ENCODE data around the gene MAPK8IP2. TPM values are rescaled to one million over a fixed set of nuclear protein-coding genes. Genes with fewer than 3 reads are reported as not detected.

MAPK8IP2 gene
- polyA plus RNA-seq, 1 of the 3 experiments (the other 2 are of a cell fraction): 2.7 TPM

DNA sequence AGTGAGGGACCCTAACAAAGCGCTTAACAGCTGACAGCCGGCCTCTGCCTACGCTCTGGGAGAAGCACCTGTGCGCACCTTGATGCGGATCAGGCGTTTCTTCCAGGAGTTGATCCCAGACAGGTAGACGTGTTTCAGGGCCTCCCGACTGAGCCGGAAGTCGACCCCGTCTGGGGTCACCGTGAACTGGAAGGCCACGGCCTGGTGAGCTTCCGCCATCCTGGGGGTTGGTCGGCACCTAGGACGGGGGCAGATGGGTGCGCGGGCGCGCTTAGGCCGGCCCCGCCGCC is 23.0 kb upstream of the MAPK8IP2 start:
- CTCF ChIA-PET: interaction anchor here (1.2 to 9.0 kb wide), 2 partner anchors 13 to 60 kb away, joined by 3 to 73 read pairs; partner anchors contain the start of gene SYCE3
- POLR2A ChIA-PET: no interaction called here

More for the DNA sequence above, 23.0 kb upstream of the MAPK8IP2 start:
- Histone ChIP-seq H3K9ac (no peak overlapping the region), H3K36me3 (replicated peaks in 1 of 2; ENCODE audit: control insufficient read depth in 1 of 2, insufficient read depth in 2 of 2, low read length in 1 of 2) (peaks cover 0 to 52% of the 10 kb centered on the region in 2 experiments), H3K4me2 (no peak overlapping the region), H3K79me2 (ENCODE audit: insufficient read depth) (peaks cover 16% of the 10 kb centered on the region; the same call in 1 of the 2 replicates), H4K20me1 (ENCODE audit: insufficient read depth) (no peaks in the 10 kb centered on the region), H3K9me2 (no peaks in the 10 kb centered on the region), H3K9me3 (no peaks in the 10 kb centered on the region), H3F3A (replicated peaks; ENCODE audit: insufficient read depth) (no peaks in the 10 kb centered on the region), H3K4me1 (ENCODE audit: control insufficient read depth in 1 of 2, insufficient read depth in 2 of 2, low read depth in 1 of 2, low read length in 1 of 2) (peaks cover 0 to 8% of the 10 kb centered on the region in 2 experiments; a peak in 1 of 4 replicates), H3K4me3 (ENCODE audit: low read depth in 2 of 2, low read length in 1 of 2) (no peak overlapping the region), H2AFZ (ENCODE audit: low read depth) (no peak overlapping the region), H3K27ac (ENCODE audit: low read depth in 2 of 2, low read length in 1 of 2) (no peak overlapping the region), H3K27me3 (ENCODE audit: insufficient read depth) (no peaks in the 10 kb centered on the region)
- WGBS (ENCODE audit: low lambda C conversion rate): 100% methylated on average over 3 of the region's 23 CpGs
- no peak for DNase-seq
- no peak for TF ChIP-seq GATA2 (CRISPR knock-in tag; IDR thresholded peaks at IDR 0.05)
- TF ChIP-seq FOSL2 (IDR thresholded peaks at IDR 0.05; ENCODE audit: borderline replicate concordance, low read depth): no peak
- TF ChIP-seq, protein P1, sequence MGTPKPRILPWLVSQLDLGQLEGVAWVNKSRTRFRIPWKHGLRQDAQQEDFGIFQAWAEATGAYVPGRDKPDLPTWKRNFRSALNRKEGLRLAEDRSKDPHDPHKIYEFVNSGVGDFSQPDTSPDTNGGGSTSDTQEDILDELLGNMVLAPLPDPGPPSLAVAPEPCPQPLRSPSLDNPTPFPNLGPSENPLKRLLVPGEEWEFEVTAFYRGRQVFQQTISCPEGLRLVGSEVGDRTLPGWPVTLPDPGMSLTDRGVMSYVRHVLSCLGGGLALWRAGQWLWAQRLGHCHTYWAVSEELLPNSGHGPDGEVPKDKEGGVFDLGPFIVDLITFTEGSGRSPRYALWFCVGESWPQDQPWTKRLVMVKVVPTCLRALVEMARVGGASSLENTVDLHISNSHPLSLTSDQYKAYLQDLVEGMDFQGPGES (IDR thresholded peaks at IDR 0.05; ENCODE audit: low read depth, low read length): no peak
- no peak for TF ChIP-seq MEF2A (IDR thresholded peaks at IDR 0.05; ENCODE audit: borderline replicate concordance, low read depth)
- TF ChIP-seq FOXJ3 (CRISPR knock-in tag; IDR thresholded peaks at IDR 0.05): no peak
- no peak for TF ChIP-seq EZH2phosphoT487 (IDR thresholded peaks at IDR 0.05; ENCODE audit: borderline replicate concordance, low read depth)
- no peak for TF ChIP-seq GABPA (IDR thresholded peaks at IDR 0.05; ENCODE audit: low read depth)
- TF ChIP-seq, protein P2, sequence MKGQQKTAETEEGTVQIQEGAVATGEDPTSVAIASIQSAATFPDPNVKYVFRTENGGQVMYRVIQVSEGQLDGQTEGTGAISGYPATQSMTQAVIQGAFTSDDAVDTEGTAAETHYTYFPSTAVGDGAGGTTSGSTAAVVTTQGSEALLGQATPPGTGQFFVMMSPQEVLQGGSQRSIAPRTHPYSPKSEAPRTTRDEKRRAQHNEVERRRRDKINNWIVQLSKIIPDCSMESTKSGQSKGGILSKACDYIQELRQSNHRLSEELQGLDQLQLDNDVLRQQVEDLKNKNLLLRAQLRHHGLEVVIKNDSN (IDR thresholded peaks at IDR 0.05; ENCODE audit: borderline replicate concordance, low read depth): no peak
- TF ChIP-seq POLR2AphosphoS5 (IDR thresholded peaks at IDR 0.05; ENCODE audit: low read depth, low read length): no peak
- no peak for TF ChIP-seq JUND (IDR thresholded peaks at IDR 0.05)
- TF ChIP-seq RAD21 (IDR thresholded peaks at IDR 0.05; ENCODE audit: low read length): no peak
- TF ChIP-seq, protein P3, sequence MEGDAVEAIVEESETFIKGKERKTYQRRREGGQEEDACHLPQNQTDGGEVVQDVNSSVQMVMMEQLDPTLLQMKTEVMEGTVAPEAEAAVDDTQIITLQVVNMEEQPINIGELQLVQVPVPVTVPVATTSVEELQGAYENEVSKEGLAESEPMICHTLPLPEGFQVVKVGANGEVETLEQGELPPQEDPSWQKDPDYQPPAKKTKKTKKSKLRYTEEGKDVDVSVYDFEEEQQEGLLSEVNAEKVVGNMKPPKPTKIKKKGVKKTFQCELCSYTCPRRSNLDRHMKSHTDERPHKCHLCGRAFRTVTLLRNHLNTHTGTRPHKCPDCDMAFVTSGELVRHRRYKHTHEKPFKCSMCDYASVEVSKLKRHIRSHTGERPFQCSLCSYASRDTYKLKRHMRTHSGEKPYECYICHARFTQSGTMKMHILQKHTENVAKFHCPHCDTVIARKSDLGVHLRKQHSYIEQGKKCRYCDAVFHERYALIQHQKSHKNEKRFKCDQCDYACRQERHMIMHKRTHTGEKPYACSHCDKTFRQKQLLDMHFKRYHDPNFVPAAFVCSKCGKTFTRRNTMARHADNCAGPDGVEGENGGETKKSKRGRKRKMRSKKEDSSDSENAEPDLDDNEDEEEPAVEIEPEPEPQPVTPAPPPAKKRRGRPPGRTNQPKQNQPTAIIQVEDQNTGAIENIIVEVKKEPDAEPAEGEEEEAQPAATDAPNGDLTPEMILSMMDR (IDR thresholded peaks at IDR 0.05): no peak
- TF ChIP-seq MXI1 (IDR thresholded peaks at IDR 0.05; ENCODE audit: low read depth, low read length): no peak
- TF ChIP-seq RCOR1 (IDR thresholded peaks at IDR 0.05; ENCODE audit: low read length): no peak
- TF ChIP-seq NFIC (IDR thresholded peaks at IDR 0.05; ENCODE audit: borderline replicate concordance): no peak
- no peak for TF ChIP-seq NRF1 (IDR thresholded peaks at IDR 0.05; ENCODE audit: low read depth, low read length)
- TF ChIP-seq YY1 (IDR thresholded peaks at IDR 0.05; ENCODE audit: low read depth): no peak
